GDM1 (cell line): ENCODE data around the gene RUVBL1.
A peak's percentile ranks its signal among the peaks of the same experiment; 100 is the strongest.

ENCODE experiments used
- DNase-seq: peaks from one replicate; lab custom pipeline; 2025; lab: John Stamatoyannopoulos, UW

RUVBL1 gene

GRCh38 chr3:128083396-128083795, 40.2 kb downstream of the RUVBL1 start:
- no peak for DNase-seq

GRCh38 chr3:128082546-128082945, 41.1 kb downstream of the RUVBL1 start:
- no peak for DNase-seq

- no peak for DNase-seq
Observed at GRCh38 chr3:128081846-128082245, 41.8 kb downstream of the RUVBL1 start.

- no peak for DNase-seq
Observed at GRCh38 chr3:128081226-128081625, 42.4 kb downstream of the RUVBL1 start.

GRCh38 chr3:128080323-128081080, 43.1 kb downstream of the RUVBL1 start:
- DNase-seq: no peak

- no peak for DNase-seq
Observed at GRCh38 chr3:128079823-128080222, 43.8 kb downstream of the RUVBL1 start.

GRCh38 chr3:128078875-128079274, 44.7 kb downstream of the RUVBL1 start:
- DNase-seq: no peak

GRCh38 chr3:128078322-128078721, 45.3 kb downstream of the RUVBL1 start:
- no peak for DNase-seq

- DNase-seq: no peak
Observed at GRCh38 chr3:128077665-128078064, 45.9 kb downstream of the RUVBL1 start.

GRCh38 chr3:128077202-128077624, 46.4 kb downstream of the RUVBL1 start:
- peak; percentile 5 for DNase-seq

- DNase-seq: no peak
Observed at GRCh38 chr3:128076483-128077201, 47.0 kb downstream of the RUVBL1 start.

GRCh38 chr3:128075522-128076482, 47.8 kb downstream of the RUVBL1 start:
- no peak for DNase-seq

GRCh38 chr3:128074851-128075521, 48.6 kb downstream of the RUVBL1 start:
- no peak for DNase-seq

- DNase-seq: no peak
Observed at GRCh38 chr3:128073807-128074206, 49.8 kb downstream of the RUVBL1 start.

- DNase-seq: no peak
Observed at GRCh38 chr3:128073185-128073725, 50.4 kb downstream of the RUVBL1 start.

- DNase-seq: no peak
Observed at GRCh38 chr3:128072454-128073184, 51.0 kb downstream of the RUVBL1 start.

- no peak for DNase-seq
Observed at GRCh38 chr3:128071771-128072453, 51.7 kb downstream of the RUVBL1 start.

GRCh38 chr3:128070898-128071591, 52.6 kb downstream of the RUVBL1 start:
- DNase-seq: no peak

- DNase-seq: no peak
Observed at GRCh38 chr3:128069271-128069670, 54.3 kb downstream of the RUVBL1 start.
